ENCODE results near the gene PRSS21. TPM values are rescaled to one million over a fixed set of nuclear protein-coding genes. Genes with fewer than 3 reads are reported as not detected.
A peak's percentile ranks its signal among the peaks of the same experiment; 100 is the strongest.

PRSS21 gene
- total and polyA plus RNA-seq, 10 of the 15 experiments (the other 5 are each of a cell fraction or from before 2014, with no cell fraction given) = 5.3 to 73.4 (median 40.1) TPM; not detected in 1

DNA sequence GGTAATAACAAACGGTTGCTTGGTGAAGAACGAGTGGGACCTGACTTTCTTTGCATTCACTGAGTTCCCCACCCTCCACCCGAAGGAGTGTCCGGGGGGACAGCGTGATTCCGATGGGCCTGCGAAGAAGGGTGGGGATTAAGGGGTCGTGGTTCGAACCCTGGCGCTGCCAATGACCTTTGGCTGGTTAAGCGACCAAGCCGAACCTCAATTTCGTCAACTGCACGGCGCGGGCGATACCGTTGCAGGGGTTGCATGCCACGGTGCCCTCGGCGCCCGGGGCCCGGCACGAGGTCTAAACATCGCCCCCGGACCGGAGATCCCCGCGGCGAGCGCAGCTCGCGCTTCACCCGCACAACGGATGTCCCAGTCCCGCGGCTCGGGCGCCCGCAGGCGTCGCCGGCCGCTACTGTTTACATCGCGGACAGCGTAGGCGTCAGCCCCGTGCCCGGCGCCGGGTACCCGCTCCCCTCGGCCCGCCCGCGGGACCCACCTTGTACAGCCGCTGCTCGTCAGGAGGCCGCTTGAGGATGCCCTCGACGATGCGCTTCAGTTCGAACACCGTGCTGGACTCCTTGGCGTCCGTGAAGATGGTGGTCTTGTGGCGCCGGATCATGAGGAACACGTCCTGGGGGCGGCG is 40.4 kb upstream of the PRSS21 start (continued):
- TF ChIP-seq ETV6 (conservative IDR thresholded peaks at IDR 0.05 in 1 of 2, IDR thresholded peaks at IDR 0.05 in 1 of 2; ENCODE audit: borderline replicate concordance in 1 of 2, low read depth in 1 of 2) (no peak), TCF12 (IDR thresholded peaks at IDR 0.05; ENCODE audit: low read depth, low read length) (no peak), DPF2 (IDR thresholded peaks at IDR 0.05) (peak; percentile 17; the same call in 1 of the 2 replicates), SUPT20H (IDR thresholded peaks at IDR 0.05; ENCODE audit: borderline replicate concordance, control insufficient read depth, low read depth, low read length) (no peak), NRF1 (conservative IDR thresholded peaks at IDR 0.05; ENCODE audit: low read depth, low read length) (no peak), FOXK2 (IDR thresholded peaks at IDR 0.05) (no peak; the same call in 1 of the 2 replicates), FOXM1 (IDR thresholded peaks at IDR 0.05; ENCODE audit: low read depth, low read length) (no peak), CREB1 (IDR thresholded peaks at IDR 0.05; ENCODE audit: low read depth) (no peak), KAT2A (conservative IDR thresholded peaks at IDR 0.05; ENCODE audit: control insufficient read depth, low read depth, low read length) (no peak), ZNF207 (IDR thresholded peaks at IDR 0.05; ENCODE audit: borderline replicate concordance) (no peak), RB1 (IDR thresholded peaks at IDR 0.05; ENCODE audit: borderline replicate concordance) (0 out of 2 replicates have a peak, but pooled peaks have one; percentile 39), CHD1 (IDR thresholded peaks at IDR 0.05; ENCODE audit: low read depth, low read length) (no peak), HDAC2 (IDR thresholded peaks at IDR 0.05) (no peak)
- TF ChIP-seq, protein P1, sequence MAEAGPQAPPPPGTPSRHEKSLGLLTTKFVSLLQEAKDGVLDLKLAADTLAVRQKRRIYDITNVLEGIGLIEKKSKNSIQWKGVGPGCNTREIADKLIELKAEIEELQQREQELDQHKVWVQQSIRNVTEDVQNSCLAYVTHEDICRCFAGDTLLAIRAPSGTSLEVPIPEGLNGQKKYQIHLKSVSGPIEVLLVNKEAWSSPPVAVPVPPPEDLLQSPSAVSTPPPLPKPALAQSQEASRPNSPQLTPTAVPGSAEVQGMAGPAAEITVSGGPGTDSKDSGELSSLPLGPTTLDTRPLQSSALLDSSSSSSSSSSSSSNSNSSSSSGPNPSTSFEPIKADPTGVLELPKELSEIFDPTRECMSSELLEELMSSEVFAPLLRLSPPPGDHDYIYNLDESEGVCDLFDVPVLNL (IDR thresholded peaks at IDR 0.05; ENCODE audit: low read depth, low read length) = no peak
- TF ChIP-seq, protein P2, sequence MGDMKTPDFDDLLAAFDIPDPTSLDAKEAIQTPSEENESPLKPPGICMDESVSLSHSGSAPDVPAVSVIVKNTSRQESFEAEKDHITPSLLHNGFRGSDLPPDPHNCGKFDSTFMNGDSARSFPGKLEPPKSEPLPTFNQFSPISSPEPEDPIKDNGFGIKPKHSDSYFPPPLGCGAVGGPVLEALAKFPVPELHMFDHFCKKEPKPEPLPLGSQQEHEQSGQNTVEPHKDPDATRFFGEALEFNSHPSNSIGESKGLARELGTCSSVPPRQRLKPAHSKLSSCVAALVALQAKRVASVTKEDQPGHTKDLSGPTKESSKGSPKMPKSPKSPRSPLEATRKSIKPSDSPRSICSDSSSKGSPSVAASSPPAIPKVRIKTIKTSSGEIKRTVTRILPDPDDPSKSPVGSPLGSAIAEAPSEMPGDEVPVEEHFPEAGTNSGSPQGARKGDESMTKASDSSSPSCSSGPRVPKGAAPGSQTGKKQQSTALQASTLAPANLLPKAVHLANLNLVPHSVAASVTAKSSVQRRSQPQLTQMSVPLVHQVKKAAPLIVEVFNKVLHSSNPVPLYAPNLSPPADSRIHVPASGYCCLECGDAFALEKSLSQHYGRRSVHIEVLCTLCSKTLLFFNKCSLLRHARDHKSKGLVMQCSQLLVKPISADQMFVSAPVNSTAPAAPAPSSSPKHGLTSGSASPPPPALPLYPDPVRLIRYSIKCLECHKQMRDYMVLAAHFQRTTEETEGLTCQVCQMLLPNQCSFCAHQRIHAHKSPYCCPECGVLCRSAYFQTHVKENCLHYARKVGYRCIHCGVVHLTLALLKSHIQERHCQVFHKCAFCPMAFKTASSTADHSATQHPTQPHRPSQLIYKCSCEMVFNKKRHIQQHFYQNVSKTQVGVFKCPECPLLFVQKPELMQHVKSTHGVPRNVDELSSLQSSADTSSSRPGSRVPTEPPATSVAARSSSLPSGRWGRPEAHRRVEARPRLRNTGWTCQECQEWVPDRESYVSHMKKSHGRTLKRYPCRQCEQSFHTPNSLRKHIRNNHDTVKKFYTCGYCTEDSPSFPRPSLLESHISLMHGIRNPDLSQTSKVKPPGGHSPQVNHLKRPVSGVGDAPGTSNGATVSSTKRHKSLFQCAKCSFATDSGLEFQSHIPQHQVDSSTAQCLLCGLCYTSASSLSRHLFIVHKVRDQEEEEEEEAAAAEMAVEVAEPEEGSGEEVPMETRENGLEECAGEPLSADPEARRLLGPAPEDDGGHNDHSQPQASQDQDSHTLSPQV (IDR thresholded peaks at IDR 0.05) = no peak
- TF ChIP-seq, protein P3, sequence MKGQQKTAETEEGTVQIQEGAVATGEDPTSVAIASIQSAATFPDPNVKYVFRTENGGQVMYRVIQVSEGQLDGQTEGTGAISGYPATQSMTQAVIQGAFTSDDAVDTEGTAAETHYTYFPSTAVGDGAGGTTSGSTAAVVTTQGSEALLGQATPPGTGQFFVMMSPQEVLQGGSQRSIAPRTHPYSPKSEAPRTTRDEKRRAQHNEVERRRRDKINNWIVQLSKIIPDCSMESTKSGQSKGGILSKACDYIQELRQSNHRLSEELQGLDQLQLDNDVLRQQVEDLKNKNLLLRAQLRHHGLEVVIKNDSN (IDR thresholded peaks at IDR 0.05; ENCODE audit: borderline replicate concordance, extremely low read length, insufficient read depth, low read depth, low read length) = no peak
- TF ChIP-seq, protein P4, sequence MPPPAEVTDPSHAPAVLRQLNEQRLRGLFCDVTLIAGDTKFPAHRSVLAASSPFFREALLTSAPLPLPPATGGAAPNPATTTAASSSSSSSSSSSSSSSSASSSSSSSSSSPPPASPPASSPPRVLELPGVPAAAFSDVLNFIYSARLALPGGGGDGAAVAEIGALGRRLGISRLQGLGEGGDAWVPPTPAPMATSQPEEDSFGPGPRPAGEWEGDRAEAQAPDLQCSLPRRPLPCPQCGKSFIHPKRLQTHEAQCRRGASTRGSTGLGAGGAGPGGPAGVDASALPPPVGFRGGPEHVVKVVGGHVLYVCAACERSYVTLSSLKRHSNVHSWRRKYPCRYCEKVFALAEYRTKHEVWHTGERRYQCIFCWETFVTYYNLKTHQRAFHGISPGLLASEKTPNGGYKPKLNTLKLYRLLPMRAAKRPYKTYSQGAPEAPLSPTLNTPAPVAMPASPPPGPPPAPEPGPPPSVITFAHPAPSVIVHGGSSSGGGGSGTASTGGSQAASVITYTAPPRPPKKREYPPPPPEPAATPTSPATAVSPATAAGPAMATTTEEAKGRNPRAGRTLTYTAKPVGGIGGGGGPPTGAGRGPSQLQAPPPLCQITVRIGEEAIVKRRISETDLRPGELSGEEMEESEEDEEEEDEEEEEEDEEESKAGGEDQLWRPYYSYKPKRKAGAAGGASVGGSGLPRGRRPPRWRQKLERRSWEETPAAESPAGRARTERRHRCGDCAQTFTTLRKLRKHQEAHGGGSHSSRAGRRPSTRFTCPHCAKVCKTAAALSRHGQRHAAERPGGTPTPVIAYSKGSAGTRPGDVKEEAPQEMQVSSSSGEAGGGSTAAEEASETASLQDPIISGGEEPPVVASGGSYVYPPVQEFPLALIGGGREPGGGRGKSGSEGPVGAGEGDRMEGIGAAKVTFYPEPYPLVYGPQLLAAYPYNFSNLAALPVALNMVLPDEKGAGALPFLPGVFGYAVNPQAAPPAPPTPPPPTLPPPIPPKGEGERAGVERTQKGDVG (CRISPR knock-in tag; IDR thresholded peaks at IDR 0.05) = no peak

Measured in GM12878 (cell line).